ENCODE results near the gene TC2N. TPM values are rescaled to one million over a fixed set of nuclear protein-coding genes. Genes with fewer than 3 reads are reported as not detected.

TC2N gene
- total RNA-seq, 1 donor from 2014 or later = 7.7 TPM

Other genes starting within 250 kb of the TC2N start
- 5.1 TPM for gene CATSPERB, start 135.4 kb downstream of the TC2N start, total RNA-seq (ENCODE audit: insufficient read depth, low replicate concordance)
- 86.9 TPM for gene FBLN5, start 80.2 kb upstream of the TC2N start, total RNA-seq (ENCODE audit: insufficient read depth, low replicate concordance)
- 41.2 TPM for gene TRIP11, start 172.5 kb upstream of the TC2N start, total RNA-seq (ENCODE audit: insufficient read depth, low replicate concordance)
- 61.9 TPM for gene ATXN3, start 239.0 kb upstream of the TC2N start, total RNA-seq (ENCODE audit: insufficient read depth, low replicate concordance)